Measurements from ENCODE around the gene CST3.
"Not testable (repeated sequence)": the region's sequence is repeated elsewhere in the genome, so short reads cannot be mapped to it uniquely, and the experiment has no call there.

CST3 gene

DNA sequence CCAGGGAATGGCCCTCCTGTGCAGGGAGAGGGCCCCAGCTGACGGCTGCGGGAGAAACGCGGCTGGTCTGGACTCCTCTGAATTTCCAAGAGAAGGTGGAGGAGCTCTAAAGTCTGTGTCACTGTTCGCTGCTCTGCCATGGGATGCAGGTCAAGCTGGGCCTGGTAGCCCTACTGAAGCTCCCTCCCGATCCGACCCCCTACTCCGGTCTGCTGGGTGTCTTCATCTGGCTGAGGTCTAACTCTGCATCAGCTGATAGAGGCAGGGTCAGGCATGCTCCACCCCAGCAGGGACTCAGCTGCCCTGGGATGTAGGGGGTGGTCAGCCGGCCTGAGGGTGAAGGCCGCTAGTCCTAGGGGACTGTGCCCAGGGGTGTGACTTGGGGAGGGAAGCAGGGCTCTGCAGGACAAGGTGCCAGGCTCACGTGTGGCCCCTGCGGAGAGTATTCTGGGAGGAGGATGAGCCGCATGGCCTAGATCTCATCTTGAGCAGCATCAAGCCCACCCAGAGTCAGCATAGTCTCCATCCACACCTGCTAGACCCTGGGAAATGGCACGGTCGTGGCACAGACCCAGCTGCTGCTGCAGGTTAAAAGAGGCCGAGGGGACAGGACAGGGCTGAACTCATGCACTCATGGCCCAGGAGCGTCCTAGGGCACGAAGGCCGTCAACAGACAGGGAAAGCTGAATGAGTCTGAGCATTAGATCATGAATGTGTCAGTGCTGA, 1.4 kb downstream of the CST3 start:
- no peak overlapping the region for H3K27ac ChIP-seq
- no peak for TF ChIP-seq ZFX (IDR thresholded peaks at IDR 0.05; ENCODE audit: borderline replicate concordance)
- TF ChIP-seq CTCF (IDR thresholded peaks at IDR 0.05), result no peak

DNA sequence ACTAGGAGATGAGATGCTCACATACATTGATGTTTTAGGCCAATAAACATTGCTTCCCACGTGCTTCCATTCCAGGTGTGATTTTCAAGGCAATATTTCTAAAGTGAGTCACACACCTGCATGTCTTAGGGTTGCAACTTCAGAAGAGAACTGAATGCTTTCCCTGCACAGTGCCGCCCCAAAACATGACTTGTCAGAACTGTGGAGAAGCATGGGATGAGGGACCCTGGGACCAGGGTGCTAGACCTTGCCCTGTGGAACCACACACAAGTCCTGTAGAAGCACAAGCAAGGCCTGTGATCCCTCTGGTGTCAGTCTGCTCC, 2.0 kb downstream of the CST3 start:
- not testable (repeated sequence) for H3K27ac ChIP-seq

DNA sequence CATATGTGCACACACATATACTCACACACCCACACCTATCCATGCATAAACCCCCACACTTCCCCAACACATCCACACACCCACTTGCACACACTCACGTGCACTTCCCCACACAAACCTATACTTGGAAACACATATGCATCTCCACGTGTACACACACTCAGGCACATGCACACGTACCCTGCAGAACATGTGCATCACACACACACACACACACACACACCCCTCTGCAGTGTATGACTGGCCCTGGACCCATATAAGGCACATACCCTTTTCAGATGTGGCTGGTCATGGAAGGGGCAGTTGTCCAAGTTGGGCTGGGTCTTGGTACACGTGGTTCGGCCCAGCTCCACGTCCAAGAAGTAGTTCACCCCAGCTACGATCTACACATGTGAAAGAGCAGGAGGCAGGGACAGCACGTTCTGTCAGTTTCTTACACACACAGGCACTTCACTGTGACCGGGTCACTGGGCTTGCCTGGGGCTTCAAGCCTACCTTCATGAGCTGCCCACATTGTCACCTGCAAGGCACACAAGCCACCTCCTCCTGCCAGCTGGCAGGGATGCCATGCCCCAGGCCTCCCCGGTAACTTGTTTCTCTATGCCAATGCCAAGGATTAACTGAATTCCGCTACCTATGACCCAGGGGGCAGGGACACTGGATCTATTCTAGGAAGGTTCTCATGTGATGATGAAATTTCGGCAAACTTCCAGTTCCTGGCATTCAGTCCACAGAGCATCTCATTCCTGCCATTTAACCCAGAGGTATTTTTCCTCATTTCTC, 2.6 kb downstream of the CST3 start:
- TF ChIP-seq ZFX (IDR thresholded peaks at IDR 0.05; ENCODE audit: borderline replicate concordance), result no peak
- no peak for TF ChIP-seq CTCF (IDR thresholded peaks at IDR 0.05)

GRCh38 chr20:23634044-23634801, 3.5 kb downstream of the CST3 start:
- TF ChIP-seq ZFX (IDR thresholded peaks at IDR 0.05; ENCODE audit: borderline replicate concordance) (no peak), CTCF (IDR thresholded peaks at IDR 0.05) (no peak)
- no peak overlapping the region for H3K27ac ChIP-seq

More for the DNA sequence above, 2.6 kb downstream of the CST3 start:
- no peak overlapping the region for H3K27ac ChIP-seq

DNA sequence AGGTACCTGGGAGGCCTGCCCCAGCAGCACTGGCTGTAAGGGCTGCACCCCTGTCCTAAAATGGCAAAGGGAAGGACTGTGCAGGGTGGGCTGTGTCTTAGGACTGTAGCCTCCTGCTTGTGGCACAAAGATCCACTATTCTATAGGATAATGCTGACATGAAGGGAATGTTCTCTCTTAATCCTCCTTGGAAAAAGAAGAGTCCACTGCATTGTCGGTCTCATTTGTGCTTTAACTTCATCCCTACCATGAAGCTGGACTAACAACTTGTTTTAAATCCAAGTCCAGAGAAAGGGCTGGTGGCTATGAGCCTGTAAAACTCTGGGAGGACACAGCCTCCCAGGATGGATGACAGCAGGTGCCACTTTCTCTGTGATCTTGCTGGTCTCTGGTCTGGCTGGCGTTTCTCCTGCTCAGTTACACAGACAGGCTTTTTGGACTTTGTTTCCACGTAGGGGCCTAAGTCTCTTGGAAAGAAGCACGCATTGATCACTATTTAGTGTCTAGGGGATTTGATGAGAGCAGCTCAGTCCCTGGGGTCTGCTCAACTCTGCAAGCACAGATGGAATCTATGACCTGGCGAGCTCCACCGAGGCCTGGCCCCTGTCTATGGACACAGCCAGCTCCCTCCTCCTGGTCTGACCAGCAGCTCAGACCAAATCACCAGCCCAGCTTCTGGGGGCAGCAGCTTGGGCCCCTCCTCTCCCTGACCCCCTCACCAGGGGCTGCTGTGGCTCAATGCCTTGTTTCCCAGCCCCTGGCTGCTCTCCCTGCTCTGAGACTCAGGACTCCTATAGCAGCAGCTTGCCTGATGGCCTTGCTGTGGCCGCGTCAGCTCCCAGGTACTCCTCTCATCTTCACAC, 4.8 kb downstream of the CST3 start:
- TF ChIP-seq CTCF (IDR thresholded peaks at IDR 0.05) (no peak), ZFX (IDR thresholded peaks at IDR 0.05; ENCODE audit: borderline replicate concordance) (no peak)
- H3K27ac ChIP-seq, result no peak overlapping the region

GRCh38 chr20:23631981-23632710, 5.6 kb downstream of the CST3 start:
- TF ChIP-seq ZFX (IDR thresholded peaks at IDR 0.05; ENCODE audit: borderline replicate concordance) (no peak), CTCF (IDR thresholded peaks at IDR 0.05) (no peak)
- H3K27ac ChIP-seq, result no peak overlapping the region

Data from 22Rv1 (cell line).